K562 (cell line): Measurements from ENCODE around the gene PRXL2A. TPM values are rescaled to one million over a fixed set of nuclear protein-coding genes. Genes with fewer than 3 reads are reported as not detected.

ENCODE experiments used
- CEBPB ChIP-seq: fragments of 450-650 bp; IDR thresholded peaks from 2 replicates; pipeline ENCODE4 v1.6.1; 2016; ENCODE audit warnings: missing genetic modification characterization, missing compliant biosample characterization
- GABPB1 ChIP-seq: sonication (generic); formaldehyde crosslinking; IDR thresholded peaks from 2 replicates; pipeline ENCODE4 v1.8.0; 2022; ENCODE audit warnings: mild to moderate bottlenecking, missing genetic modification reagents
- RBBP5 ChIP-seq: fragments of 200-600 bp; sonication (generic); IDR thresholded peaks from 2 replicates; pipeline ENCODE4 v1.6.1; 2012; ENCODE audit warnings: borderline replicate concordance, mild to moderate bottlenecking, low read length, control low read depth, inconsistent platforms; ENCODE audit not compliant: insufficient read depth, poor library complexity, severe bottlenecking
- ZBTB26 ChIP-seq: fragments of 450-650 bp; formaldehyde crosslinking; IDR thresholded peaks from 2 replicates; pipeline ENCODE4 v1.4.0; 2022; ENCODE audit warnings: missing genetic modification characterization
- ZNF699 ChIP-seq: fragments of 250-450 bp; sonication (Bioruptor Pico); IDR thresholded peaks from 2 replicates; pipeline ENCODE4 v1.8.0; 2021; ENCODE audit warnings: mild to moderate bottlenecking, moderate library complexity; ENCODE audit not compliant: insufficient replicate concordance
- ZNF707 ChIP-seq: fragments of 250-450 bp; sonication (Bioruptor Pico); conservative IDR thresholded peaks from 2 replicates; pipeline ENCODE4 v1.8.0; 2022; ENCODE audit warnings: inconsistent platforms, mild to moderate bottlenecking, moderate library complexity
- ZSCAN29 ChIP-seq: fragments of 450-650 bp; IDR thresholded peaks from 2 replicates; pipeline ENCODE4 v1.6.1; 2017
- polyA plus RNA-seq, 8 experiments: library from polyadenylated mRNA; depleted of rRNA in 4 of 8; stranded (reverse) in 5 of 8; unstranded in 3 of 8; fragments of >200 nt; fragmentation: Nextera tagmentation in 2 of 8; fragmentation: Illumina TruSeq in 1 of 8; extraction: Ambion mirVana in 2 of 8; extraction: Trizol in 1 of 8; gene quantifications; 2 replicates each; pipeline versions ENCODE4 v1.2.1 to v1.2.3, GENCODE V29; 2011 to 2014; ENCODE audit warnings: inconsistent platforms in 1 of 8, missing spikeins in 1 of 8
- total RNA-seq, 7 experiments: library from RNA; depleted of rRNA in 6 of 7; stranded (reverse); fragments of >200 nt in 6 of 7; fragmentation: Illumina TruSeq in 2 of 7; extraction: Trizol in 2 of 7; gene quantifications; 2 replicates each; pipeline versions ENCODE4 v1.2.1 to v1.2.3, GENCODE V29; 2011 to 2021; ENCODE audit warnings: low replicate concordance in 1 of 7

The PRXL2A gene
- total and polyA plus RNA-seq, 9 of the 15 experiments (the other 6 are each of a cell fraction or from before 2014, with no cell fraction given): 0.14 to 1.2 (median 0.75) TPM

- TF ChIP-seq RBBP5 (peak; percentile 29), ZSCAN29 (no peak), CEBPB (tag) (no peak), ZNF699 (CRISPR knock-in tag) (no peak), ZNF707 (CRISPR knock-in tag) (no peak), GABPB1 (CRISPR knock-in tag) (peak; percentile 67; the same call in 1 of the 2 replicates), ZBTB26 (CRISPR knock-in tag) (no peak)
Observed at GRCh38 chr10:80459047-80459865, 50.9 kb downstream of the PRXL2A start (continued).
